Measurements from ENCODE around the gene PTPRK.

DNA sequence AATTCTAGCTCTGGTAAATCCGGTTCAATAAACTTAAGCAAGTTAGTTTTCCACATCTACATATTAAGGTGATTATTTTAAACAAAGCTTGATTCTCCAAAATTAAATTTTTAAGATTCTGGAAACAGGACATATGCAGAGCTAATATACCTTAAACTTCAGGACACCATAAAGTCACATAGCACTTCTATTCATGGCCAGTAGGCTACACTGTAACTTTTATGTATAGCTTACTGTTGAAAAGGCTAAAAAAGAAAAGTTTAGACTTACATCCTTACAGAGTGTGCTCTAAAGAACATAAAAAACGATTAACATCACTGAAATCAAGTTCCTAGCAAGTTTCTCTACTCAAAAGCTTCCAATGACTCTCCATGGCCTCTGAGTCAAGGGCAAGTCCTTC, 224.7 kb downstream of the PTPRK start:
- TF ChIP-seq, protein P1, sequence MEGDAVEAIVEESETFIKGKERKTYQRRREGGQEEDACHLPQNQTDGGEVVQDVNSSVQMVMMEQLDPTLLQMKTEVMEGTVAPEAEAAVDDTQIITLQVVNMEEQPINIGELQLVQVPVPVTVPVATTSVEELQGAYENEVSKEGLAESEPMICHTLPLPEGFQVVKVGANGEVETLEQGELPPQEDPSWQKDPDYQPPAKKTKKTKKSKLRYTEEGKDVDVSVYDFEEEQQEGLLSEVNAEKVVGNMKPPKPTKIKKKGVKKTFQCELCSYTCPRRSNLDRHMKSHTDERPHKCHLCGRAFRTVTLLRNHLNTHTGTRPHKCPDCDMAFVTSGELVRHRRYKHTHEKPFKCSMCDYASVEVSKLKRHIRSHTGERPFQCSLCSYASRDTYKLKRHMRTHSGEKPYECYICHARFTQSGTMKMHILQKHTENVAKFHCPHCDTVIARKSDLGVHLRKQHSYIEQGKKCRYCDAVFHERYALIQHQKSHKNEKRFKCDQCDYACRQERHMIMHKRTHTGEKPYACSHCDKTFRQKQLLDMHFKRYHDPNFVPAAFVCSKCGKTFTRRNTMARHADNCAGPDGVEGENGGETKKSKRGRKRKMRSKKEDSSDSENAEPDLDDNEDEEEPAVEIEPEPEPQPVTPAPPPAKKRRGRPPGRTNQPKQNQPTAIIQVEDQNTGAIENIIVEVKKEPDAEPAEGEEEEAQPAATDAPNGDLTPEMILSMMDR (optimal IDR thresholded peaks at IDR 0.05 in 1 of 3, IDR thresholded peaks at IDR 0.05 in 1 of 3, conservative IDR thresholded peaks at IDR 0.05 in 1 of 3; ENCODE audit: extremely low read depth in 1 of 3, insufficient read depth in 2 of 3, low read length in 3 of 3): no peak
- no peak for TF ChIP-seq EZH2 (IDR thresholded peaks at IDR 0.05; ENCODE audit: low read length)

Measured in keratinocyte (primary cell).